Endometrium (tissue), 2 donors: ENCODE data around the gene COL8A1.

Experiments used
- FAIRE-seq: peaks from 2 replicates; lab custom pipeline; 2012; peaks lifted over from hg19 to GRCh38; lab: Jason Lieb, UNC
- donor health status: control.
- donor health status: control.

COL8A1 gene

DNA sequence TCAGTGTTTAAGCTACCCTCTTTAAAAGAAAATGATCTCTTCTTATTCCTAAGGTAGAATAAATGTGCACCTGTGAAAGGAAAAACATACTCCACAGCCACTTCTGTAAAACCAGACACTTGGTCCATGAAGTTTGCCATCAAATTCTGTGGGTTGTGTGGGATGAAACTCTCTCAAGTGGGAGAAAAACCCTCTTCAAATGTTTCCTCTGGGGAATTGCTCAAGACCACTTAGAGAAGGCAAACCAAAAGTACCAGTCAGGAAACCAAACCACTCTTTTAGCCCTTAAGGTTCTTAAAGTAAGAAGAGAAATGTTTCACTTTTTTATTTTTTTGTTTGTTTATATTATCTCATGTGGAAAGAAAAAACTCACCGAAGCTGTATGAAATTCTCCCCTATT, 1.2 kb downstream of the COL8A1 start:
- no peak for FAIRE-seq

DNA sequence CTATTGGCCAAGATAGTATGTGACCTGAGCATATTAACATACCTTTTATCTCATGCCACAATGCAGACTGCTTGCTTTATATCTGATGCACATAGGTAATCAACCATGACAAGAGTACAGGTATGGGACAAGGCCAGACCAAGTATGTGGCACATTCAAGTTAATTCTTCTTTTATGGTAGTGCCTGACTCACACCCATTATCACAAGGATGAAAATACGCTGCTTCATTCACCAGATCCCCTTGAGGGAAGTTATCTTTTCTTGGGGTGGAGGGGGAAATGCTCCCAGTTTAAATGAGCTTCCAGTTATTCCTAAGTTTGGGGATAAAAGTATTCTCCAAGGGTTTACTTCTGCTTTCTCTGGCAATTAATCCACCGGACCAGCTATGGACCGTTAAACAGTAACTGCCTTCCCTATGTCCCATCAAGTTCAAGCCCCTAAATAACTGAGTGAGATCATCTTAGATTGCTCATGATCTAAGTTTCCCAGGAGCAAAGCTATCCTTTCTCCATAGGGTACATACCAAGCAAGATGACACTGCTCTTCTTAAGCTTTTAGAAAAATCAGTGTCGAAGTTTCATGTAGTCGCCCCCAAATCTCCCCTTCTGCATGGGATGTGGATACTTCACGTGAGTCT, 1.9 kb downstream of the COL8A1 start:
- FAIRE-seq: no peak

DNA sequence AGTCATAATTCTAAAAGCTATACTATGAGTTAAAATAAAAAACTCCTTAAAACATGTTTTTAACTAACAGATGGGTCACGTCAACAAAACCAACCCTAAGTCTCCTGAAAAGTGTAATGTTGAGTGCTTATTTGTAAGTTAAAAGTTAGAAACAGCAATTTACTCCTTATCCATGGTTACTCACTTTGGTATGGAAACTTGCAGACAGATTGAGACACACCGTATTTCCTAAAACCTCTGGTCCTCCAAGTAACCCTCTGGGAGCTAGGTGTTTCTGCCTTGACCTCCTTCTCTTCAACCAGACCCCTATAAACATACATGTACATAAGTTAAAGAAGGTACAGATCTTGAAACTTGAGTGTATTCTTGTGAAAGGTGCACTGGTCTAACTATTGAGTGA, 3.1 kb downstream of the COL8A1 start:
- no peak for FAIRE-seq

DNA sequence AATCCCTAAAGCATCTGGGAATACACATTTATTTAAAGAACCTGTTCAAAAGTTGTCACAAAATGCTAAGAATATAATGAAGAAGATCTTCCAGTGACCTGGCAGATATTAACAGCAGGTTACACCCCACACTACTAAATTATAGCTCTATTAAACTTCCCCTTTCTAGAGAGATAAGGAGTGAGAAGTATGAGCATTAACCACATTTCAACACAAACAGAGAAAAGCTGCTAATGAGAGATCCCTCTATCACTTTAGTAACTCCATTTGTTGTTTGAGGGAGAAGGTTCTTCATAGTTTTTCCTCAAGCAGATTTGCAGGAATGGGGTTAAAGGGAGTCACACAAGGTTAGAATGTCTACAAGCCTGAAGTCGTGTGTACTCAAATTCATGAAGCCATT, 3.6 kb downstream of the COL8A1 start:
- no peak for FAIRE-seq

DNA sequence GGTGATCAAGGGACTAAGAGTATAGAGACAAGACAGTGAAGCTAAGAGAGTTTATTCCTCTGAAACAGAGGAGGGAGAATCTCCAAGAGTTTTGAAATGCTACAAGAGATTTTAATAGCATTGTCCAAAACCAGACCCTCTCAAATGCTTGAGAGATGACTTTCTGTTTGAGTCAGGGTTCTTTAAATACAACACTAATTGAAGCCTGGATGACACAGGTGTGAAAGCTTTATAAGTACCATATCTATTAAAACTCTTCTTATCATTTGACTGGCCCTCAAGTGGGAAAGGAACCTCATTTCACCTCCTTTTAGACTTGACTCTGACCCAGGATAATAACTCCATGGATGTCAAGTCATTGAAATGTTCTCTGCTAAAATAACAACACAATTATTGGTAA, 5.6 kb downstream of the COL8A1 start:
- FAIRE-seq: no peak

DNA sequence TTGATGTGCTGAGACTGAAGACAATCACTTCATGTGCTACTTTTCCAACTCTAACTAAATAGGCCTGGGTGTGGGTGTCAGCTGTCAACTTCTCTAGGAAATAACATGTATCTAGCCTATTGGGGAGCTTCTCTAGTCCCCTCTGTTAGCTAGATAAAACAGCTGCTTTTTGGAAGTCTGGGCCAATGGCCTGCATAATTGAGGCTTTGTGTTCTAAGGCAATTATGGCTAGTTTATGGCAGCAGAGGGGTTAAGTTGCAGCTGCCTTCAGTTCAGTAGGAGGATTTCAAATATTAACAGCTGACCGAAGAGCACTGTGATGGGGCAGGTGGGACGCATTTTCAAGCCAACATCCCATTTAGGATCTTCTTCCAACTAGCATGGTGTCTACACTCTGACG, 6.4 kb downstream of the COL8A1 start:
- FAIRE-seq: no peak

DNA sequence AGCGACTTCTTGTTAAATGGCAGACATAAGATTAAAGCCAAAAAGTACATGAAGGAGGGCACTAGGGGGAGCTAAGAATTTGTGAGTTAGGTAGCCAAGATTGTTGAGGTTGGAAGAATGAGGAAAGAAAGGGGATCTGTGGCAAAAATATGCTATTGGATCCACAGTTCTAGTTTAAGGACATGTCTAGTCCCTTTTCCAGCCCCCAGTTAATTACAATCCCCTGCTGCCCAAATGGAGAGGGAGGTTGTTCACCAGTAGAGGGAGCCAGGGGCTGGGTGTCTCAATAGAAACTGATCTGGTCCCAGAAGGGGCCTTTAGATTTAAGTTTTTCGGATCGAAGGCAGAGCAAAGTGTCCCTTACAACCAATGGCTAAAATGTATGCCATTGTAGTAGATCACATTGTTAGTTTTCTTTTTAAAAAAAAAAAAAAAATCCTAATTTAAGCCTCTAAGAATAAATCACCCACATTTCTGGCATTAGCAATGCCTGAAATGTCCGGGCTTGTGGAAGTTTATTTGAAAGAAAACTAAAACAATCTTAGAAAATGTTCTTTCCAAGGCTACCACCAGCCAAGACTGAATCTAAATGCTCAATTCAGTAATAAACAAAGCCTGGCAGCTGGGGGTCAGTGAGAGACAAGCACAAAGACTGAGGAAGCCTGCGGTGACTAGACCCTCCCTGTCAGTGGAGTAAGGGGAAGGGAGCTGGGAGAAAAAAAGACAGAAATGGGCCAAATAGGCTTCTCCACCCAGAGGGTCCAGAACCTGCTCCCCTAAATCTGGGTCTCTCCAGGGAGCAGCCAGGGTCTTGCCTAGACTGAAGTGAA, 7.1 kb downstream of the COL8A1 start:
- no peak for FAIRE-seq

DNA sequence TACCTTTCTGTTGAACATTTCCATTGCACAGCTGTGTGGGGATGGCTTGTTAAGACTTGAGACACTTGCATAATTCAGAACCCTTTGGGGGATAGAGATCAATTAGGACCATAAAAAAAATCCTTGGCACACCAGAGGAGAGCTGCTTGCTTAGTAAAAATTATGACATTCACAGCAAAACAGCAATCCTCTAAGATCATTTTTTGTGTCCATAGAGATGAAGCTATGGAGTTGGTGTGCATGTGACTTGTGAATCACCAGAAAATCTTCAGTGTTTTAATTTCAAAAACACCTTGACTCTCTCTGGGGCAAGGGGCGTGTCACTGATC, 7.7 kb downstream of the COL8A1 start:
- no peak for FAIRE-seq

DNA sequence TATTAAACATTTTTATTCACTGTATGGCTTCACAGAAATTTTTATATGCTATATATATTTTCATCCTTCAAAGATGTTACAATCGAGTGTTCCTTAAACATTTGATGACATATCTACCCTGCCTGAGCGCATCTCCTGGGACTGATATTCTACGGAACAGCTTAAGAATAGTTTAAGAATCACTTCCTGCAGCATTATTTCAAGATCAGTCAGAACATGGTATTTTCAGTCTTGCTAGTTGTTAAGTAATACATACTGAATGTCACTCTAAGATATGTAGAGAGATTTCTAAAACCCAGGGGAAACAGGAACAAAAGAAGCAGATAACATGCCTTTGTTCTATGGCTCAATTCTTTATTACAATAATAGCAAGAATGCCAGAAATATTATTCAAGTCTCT, 8.7 kb downstream of the COL8A1 start:
- no peak for FAIRE-seq

DNA sequence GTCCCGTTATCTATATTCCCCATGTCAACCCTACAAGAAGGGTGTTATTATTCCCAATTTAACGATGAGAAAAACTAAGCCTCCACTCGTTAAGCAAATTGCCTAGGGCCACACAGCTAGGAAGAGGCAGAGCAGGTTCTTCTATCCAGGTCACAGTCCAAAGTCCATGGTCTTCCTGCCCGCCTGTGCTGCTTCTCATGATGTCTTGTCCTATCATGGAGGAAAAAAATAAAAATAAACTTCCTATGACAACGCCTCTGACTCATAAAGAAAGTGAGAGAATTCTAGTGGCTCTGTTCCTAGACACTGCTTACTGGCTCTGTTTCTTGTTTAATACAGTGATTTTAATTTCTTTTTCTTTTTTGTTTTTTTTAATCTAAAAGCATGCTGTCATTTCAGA, 9.7 kb downstream of the COL8A1 start:
- peak; percentile 94 for FAIRE-seq

DNA sequence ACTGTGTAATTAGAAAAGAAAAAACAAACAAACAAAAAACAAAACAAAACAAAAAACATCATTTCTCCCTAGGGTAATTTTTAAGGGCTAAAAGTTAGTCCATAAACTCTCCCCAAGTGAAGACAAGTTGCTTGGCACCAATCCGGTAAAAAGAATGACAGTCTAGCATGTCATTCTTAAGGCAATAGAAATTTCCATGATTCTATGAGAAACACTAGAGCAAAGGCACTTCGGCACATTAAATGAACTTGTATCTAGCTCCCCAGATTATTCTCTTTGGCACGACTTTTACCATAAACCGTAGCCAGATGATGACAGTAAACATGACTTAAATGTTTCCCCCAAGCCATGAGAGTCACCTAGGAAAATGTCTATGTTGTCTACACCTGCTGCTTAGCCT, 10.1 kb downstream of the COL8A1 start:
- no peak for FAIRE-seq

DNA sequence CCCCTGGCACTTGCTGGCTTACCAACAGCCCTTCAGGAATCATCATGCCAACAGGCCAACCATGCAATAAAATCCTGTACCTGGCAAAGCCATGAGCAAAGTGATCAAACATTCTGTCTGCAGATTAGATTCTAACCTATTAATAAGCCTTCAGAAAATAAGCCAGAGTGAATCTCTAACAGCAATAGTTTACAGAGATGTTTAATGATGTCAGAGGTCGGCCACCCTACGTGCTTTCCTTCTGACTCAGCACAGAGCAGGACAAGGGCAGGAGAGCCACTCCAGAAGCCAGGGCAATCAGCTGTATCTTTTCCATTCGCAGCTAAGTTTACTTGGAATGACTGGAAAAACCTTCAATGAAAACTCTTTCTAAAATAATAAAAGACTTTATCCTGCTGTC, 13.1 kb downstream of the COL8A1 start:
- FAIRE-seq: no peak

DNA sequence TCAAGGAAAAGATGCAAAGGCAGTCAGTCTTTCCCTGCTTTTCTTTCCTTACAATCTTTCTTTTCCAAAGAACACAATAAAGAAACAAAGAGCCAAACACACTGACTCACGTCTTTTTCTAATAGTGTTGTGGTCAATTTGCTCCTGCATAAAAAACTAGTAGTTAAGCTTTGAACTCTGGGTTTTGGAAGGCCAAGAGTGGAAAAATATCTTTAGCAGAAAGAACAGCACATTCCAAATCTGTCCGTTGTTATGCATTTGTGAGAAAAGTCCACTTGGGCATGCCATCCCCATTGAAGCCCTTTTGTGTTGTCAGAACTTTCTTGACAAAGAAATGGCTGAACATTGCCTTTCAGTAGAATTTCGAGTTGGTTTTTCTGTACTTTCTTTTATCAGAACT, 18.2 kb downstream of the COL8A1 start:
- no peak for FAIRE-seq

DNA sequence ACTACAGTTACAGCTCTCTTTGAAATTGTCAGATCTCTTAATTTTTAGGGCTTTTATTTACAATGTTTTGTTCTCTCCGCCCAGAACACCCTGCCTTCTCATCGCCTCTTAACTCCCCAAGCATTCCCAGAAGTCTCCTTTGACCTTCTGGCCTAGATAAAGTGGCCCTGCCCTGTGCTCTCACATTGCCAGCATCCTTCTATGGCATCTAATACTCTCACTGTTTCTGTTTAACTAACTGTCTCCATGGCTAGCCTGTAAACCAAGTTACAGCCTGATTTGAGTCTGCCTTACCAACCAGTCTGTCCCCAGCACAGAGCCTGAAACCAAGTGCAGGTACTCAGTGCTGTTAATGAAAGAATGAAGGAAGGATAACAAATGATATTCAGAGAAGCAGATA, 19.9 kb downstream of the COL8A1 start:
- FAIRE-seq: no peak

DNA sequence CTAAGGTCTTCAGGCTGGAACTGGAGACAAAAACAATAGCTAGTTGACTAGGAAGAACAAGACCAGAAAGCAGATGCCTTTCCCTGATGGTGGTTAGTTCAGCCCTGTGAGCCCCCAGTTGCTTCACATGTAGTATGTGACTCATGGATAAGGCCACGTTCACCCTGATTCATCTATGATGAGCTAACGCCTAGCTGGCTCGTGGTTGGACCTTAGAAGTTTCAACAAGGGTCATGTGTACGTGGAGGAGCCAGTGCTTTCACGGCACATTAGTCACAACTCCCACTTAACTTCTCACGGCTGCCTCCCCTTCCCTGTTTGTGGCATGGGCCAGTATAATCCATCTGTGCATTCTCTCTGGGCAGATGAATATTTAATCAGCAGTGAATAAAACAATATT, 20.6 kb downstream of the COL8A1 start:
- FAIRE-seq: no peak

DNA sequence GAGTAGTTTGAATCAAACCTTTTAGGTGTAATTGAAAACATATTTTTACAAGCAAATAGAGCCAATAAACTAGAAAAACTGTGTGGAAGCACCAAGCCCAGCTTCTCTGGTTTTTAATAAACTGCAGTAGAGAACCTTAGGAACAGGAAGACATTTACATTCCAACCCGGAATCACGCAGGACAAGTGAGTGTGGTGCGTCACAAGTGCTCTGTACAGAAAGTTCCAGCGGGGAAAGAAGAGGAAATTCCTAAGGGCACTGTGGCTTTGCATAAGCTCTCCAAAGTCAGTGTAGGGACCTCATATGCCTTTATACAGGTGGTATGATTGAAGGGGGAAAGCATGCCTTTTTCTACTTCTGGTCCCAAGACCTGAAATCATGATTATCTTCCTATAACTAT, 21.6 kb downstream of the COL8A1 start:
- no peak for FAIRE-seq

DNA sequence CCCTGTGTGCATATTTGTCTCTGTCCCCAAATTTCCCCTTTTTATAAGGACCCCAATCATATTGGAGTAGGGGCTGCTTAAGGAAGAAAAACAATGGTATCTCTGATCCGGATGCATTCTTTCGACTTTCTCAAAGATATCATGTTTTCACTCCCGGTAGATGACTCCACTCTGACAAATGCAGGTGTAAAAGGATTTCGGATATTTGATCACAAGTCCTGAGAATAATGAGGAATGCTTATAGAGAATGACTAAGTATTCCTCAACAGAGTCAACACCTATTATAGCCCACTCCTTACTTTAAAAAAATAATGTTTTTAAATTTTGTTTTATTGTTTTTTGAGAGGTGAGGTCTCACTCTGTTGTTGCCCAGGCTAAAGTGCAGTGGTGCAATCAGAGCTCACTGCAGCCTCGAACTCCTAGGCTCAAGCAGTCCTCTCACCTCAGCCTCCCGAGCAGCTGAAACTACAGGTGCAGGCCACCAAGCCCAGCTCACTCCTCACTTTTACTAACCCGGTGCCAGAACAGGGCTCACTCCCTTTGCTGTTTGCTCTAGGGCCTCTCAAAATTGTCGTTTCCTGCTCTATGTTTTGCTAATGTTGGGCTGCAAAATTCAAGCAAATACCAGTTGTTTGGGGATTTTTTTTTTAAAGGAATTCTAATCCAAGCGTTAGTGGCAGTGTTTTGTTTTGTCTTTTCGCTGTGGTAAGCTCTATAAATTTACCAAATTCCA, 24.6 kb downstream of the COL8A1 start:
- FAIRE-seq: no peak

DNA sequence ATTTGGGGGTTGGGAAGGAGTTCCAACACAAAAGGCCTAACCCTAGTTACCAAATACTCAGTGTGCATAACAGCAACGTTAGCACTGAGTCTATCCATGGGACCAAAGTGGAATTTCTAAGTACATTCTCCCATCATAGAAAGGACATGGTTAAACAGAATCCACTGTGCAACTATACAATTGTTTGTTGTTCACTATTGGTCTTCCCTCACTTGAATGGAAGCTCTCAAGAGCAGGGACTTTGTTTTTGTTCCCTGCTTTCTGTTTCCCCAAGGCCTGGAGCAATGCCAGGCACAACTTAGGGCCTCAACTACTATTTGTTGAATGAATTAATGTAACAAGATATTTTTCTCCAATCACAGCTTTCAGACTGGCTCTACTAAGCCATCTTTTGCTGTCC, 25.6 kb downstream of the COL8A1 start:
- FAIRE-seq: no peak

DNA sequence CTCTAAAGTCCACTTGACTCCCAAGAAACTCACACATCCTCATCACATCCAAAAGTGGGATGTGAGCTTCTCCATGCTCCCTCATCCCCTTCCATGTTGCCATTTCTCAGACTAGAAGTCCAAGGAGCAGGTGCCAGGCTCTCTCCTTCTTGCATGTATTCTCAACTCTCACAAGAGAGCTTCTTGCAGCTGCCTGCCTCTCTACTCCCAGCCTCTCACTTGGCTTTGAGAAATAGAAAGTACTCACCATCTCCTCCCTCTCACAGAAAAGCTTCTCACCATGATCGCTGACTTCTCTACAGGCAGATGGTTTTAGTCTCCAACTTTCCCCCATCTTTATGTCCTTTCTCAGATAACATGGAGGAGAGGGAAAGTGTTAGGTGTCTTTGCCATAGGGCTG, 26.6 kb downstream of the COL8A1 start:
- FAIRE-seq: no peak

DNA sequence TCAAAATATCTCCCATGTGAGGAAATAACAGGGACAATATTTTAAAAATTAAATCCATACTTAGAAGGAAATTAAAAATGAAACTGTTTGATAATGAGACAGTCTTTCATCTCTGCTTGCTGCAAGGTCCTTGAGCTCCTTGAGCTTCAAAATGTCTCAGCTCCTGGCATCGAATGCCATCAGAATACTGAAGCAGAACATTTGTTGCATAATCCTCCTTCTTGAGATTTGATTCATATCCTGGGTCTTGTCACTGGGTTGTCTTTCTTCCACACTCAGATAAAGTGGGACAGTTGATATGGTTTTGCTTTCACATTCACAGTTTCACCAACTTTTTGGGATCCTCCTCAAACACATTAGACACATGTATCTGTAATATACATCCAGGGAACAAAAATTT, 27.8 kb downstream of the COL8A1 start:
- no peak for FAIRE-seq

DNA sequence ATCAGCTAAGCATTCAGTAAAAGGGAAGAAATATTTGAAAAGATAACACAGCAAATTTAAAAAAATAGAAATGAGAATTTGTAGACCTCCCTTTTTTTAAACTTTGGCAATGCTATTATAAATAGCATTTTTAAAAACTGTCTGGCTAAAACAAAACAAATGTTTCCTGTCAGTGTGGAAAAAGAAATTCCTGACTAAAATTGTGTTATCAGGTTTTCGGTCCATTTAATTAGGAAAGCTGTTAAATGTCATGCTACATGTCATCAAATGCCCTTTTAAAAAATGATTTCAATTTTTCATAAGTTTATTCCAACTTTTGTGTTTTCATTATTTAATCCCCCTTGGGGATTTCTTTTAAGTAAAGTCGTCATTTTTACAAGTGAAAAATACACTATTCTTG, 29.6 kb downstream of the COL8A1 start:
- FAIRE-seq: no peak

DNA sequence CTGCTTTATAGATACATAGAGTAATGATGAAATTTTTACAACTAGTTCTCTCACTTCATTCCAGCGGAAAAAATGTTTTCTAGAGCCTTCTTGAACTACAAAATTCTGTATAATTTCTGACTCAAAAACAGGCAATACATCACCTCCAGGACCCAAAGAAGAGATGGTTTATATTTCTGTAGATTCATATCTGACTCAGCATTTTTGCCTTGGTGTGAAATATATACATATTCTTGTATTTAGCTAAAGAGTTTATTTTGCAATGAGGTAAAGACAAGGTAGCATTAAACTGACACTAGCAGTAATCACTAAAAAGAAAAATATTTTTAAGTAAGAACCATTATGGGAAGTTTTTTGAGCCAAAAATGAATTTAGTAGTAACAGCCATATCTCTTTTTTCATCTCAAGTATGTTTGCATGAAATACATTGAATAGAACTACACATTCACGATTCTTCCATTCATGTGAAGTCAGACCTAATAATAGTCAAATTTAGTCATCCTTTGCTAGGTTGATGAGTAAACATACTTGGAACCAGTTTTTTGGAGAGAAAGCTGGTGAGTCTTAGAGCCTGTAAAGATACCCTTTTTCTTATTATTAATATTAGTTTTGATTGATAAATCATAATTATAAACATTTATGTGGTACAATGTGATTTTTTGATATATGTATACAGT, 31.6 kb downstream of the COL8A1 start:
- no peak for FAIRE-seq

DNA sequence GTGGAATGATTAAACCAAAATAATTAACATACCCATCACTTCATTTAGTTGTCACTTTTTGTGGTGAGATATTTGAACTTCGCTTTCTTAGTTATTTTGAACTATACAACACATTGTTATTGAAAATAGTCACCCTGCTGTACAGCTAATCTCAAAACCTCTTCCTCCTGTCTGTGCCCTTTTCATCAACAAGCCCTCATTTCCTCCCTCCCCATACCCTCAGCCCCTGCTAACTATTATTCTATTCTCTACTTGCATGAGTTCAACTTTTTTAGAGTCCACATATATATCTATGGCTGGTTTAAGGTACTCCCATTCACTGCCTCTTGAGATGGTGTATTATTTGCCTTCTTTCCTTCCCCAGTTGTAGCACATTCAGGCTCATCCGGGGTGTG, 32.2 kb downstream of the COL8A1 start:
- no peak for FAIRE-seq
